ENCODE results near the gene MARCKSL1. TPM values are rescaled to one million over a fixed set of nuclear protein-coding genes. Genes with fewer than 3 reads are reported as not detected.
A peak's percentile ranks its signal among the peaks of the same experiment; 100 is the strongest.

The MARCKSL1 gene
- polyA plus RNA-seq, 3 donors: 13.9 to 150 (median 40.3) TPM

GRCh38 chr1:32336591-32336932, 529 bp upstream of the MARCKSL1 start:
- H3K4me1 Mint-ChIP-seq: peaks cover 54% of the 10 kb centered on the region
- Histone ChIP-seq H3K9ac (ENCODE audit: insufficient read depth, low read length, poor library complexity, severe bottlenecking) (peak overlapping the region; percentile 87), H3K9me3 (replicated peaks in 1 of 2; ENCODE audit: control insufficient read depth in 1 of 2, insufficient read depth in 1 of 2, low read length in 2 of 2) (no peaks in the 10 kb centered on the region), H3K27me3 (ENCODE audit: control insufficient read depth in 2 of 2, insufficient read depth in 2 of 2, low read length in 2 of 2) (peaks cover 7 to 15% of the 10 kb centered on the region in 2 donors), H3K4me1 (ENCODE audit: control insufficient read depth in 1 of 2, insufficient read depth in 2 of 2, low read length in 2 of 2) (peaks cover 51 to 66% of the 10 kb centered on the region in 2 donors), H4K20me1 (ENCODE audit: insufficient read depth, low read length) (peaks cover 36% of the 10 kb centered on the region), H3K4me2 (replicated peaks; ENCODE audit: extremely low read depth, low read length, poor library complexity, severe bottlenecking) (peak overlapping the region; percentile 83), H3K4me3 (replicated peaks in 1 of 3; ENCODE audit: low read depth in 2 of 3, low read length in 3 of 3) (peak overlapping the region in 2 of 3 experiments; percentile 11 to 76), H3K79me2 (ENCODE audit: insufficient read depth, low read length) (no peaks in the 10 kb centered on the region), H3K36me3 (replicated peaks in 1 of 2; ENCODE audit: control insufficient read depth in 1 of 2, insufficient read depth in 2 of 2, low read length in 2 of 2) (peaks cover 19 to 28% of the 10 kb centered on the region in 2 donors), H2AFZ (ENCODE audit: insufficient read depth, low read depth, low read length, poor library complexity, severe bottlenecking) (no peak overlapping the region), H3K27ac (ENCODE audit: low read depth in 1 of 2, low read length in 2 of 2) (peak overlapping the region; percentile 94 to 100)
- H3K27me3 Mint-ChIP-seq (ENCODE audit: low read depth in 3 of 3): peaks cover 24 to 27% (median 24%) of the 10 kb centered on the region in 3 donors
- peaks cover 0 to 8% (median 4%) of the 10 kb centered on the region in 7 donors for H3K9me3 Mint-ChIP-seq
- 38% methylated on average over 15 of the region's 15 CpGs for WGBS (ENCODE audit: insufficient coverage)
- H3K27ac Mint-ChIP-seq: peak overlapping the region; percentile 95 to 99 (median 99)
- intact Hi-C loops (cut with micrococcal nuclease): loop anchor here (2.0 to 5.0 kb wide), 4 partner anchors 14 to 399 kb away; partner anchors contain the start of genes BSDC1 (in 1 of the 2) and PTP4A2 (in 1 of the 2)
- TF ChIP-seq, protein P1, sequence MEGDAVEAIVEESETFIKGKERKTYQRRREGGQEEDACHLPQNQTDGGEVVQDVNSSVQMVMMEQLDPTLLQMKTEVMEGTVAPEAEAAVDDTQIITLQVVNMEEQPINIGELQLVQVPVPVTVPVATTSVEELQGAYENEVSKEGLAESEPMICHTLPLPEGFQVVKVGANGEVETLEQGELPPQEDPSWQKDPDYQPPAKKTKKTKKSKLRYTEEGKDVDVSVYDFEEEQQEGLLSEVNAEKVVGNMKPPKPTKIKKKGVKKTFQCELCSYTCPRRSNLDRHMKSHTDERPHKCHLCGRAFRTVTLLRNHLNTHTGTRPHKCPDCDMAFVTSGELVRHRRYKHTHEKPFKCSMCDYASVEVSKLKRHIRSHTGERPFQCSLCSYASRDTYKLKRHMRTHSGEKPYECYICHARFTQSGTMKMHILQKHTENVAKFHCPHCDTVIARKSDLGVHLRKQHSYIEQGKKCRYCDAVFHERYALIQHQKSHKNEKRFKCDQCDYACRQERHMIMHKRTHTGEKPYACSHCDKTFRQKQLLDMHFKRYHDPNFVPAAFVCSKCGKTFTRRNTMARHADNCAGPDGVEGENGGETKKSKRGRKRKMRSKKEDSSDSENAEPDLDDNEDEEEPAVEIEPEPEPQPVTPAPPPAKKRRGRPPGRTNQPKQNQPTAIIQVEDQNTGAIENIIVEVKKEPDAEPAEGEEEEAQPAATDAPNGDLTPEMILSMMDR (IDR thresholded peaks at IDR 0.05): no peak
- H3K36me3 Mint-ChIP-seq: peaks cover 39 to 52% of the 10 kb centered on the region in 2 donors
- H3K4me3 Mint-ChIP-seq: peak overlapping the region; percentile 71 to 77
- no peak for DNase-seq

GRCh38 chr1:32335535-32335789, 571 bp downstream of the MARCKSL1 start:
- H3K27me3 Mint-ChIP-seq (ENCODE audit: low read depth in 3 of 3): peaks cover 24 to 25% (median 24%) of the 10 kb centered on the region in 3 donors
- Histone ChIP-seq H3K4me3 (replicated peaks in 1 of 3; ENCODE audit: low read depth in 2 of 3, low read length in 3 of 3) (peak overlapping the region; percentile 23 to 76 (median 70)), H3K27me3 (ENCODE audit: control insufficient read depth in 2 of 2, insufficient read depth in 2 of 2, low read length in 2 of 2) (peaks cover 7 to 15% of the 10 kb centered on the region in 2 donors), H3K79me2 (ENCODE audit: insufficient read depth, low read length) (no peaks in the 10 kb centered on the region), H3K27ac (ENCODE audit: low read depth in 1 of 2, low read length in 2 of 2) (no peak overlapping the region), H3K4me1 (ENCODE audit: control insufficient read depth in 1 of 2, insufficient read depth in 2 of 2, low read length in 2 of 2) (peaks cover 51 to 62% of the 10 kb centered on the region in 2 donors), H2AFZ (ENCODE audit: insufficient read depth, low read depth, low read length, poor library complexity, severe bottlenecking) (no peak overlapping the region), H3K9ac (ENCODE audit: insufficient read depth, low read length, poor library complexity, severe bottlenecking) (peak overlapping the region; percentile 87), H3K36me3 (replicated peaks in 1 of 2; ENCODE audit: control insufficient read depth in 1 of 2, insufficient read depth in 2 of 2, low read length in 2 of 2) (peaks cover 30 to 39% of the 10 kb centered on the region in 2 donors), H4K20me1 (ENCODE audit: insufficient read depth, low read length) (peaks cover 44% of the 10 kb centered on the region), H3K9me3 (replicated peaks in 1 of 2; ENCODE audit: control insufficient read depth in 1 of 2, insufficient read depth in 1 of 2, low read length in 2 of 2) (no peaks in the 10 kb centered on the region), H3K4me2 (replicated peaks; ENCODE audit: extremely low read depth, low read length, poor library complexity, severe bottlenecking) (peak overlapping the region; percentile 83)
- H3K36me3 Mint-ChIP-seq: peaks cover 50 to 63% of the 10 kb centered on the region in 2 donors
- no peak overlapping the region for H3K27ac Mint-ChIP-seq
- peak overlapping the region; percentile 86 to 93 for H3K4me3 Mint-ChIP-seq
- H3K9me3 Mint-ChIP-seq: peaks cover 0 to 8% (median 4%) of the 10 kb centered on the region in 7 donors
- H3K4me1 Mint-ChIP-seq: peaks cover 53% of the 10 kb centered on the region
- DNase-seq: no peak
- WGBS (ENCODE audit: insufficient coverage): under 1% methylated on average over 28 of the region's 34 CpGs
- TF ChIP-seq, protein P1 (IDR thresholded peaks at IDR 0.05): no peak
- intact Hi-C loops (cut with micrococcal nuclease): loop anchor here in 1 of 2 donors (2.0 to 5.0 kb wide), 5 partner anchors 37 to 398 kb away; partner anchors contain the start of genes BSDC1, HDAC1 and PTP4A2
